Motor neuron (in vitro differentiated cells): ENCODE data around the gene CHRM2. TPM values are rescaled to one million over a fixed set of nuclear protein-coding genes. Genes with fewer than 3 reads are reported as not detected.

Experiments used
- ATAC-seq, 8 experiments: fragments of 200-7000 bp; cut with Tn5 transposase; replicated peaks in 6 of 8; 2 replicates each; pipeline ENCODE4 v1.8.0; 2021; ENCODE audit warnings: mild to moderate bottlenecking in 8 of 8, moderate library complexity in 8 of 8
- H3K27ac ChIP-seq, 2 donors: fragments of 250-450 bp; sonication (Bioruptor Pico); 2 replicates each; pipeline ENCODE4 v1.9.0; 2021; ENCODE audit warnings: antibody characterized with exemption in 2 of 2, mild to moderate bottlenecking in 2 of 2, moderate library complexity in 1 of 2
- H3K4me1 ChIP-seq, 2 donors: fragments of 250-450 bp; sonication (Bioruptor Pico); replicated peaks in 1 of 2; 2 replicates each; pipeline ENCODE4 v1.6.1; 2021; ENCODE audit warnings: antibody characterized with exemption in 2 of 2, mild to moderate bottlenecking in 2 of 2, moderate library complexity in 1 of 2
- H3K4me3 ChIP-seq, 5 donors: fragments of 250-450 bp; sonication (Bioruptor Pico); 2 replicates each; pipeline ENCODE4 v1.9.0; 2021; ENCODE audit warnings: antibody characterized with exemption in 5 of 5, mild to moderate bottlenecking in 5 of 5, moderate library complexity in 4 of 5
- WGBS, 10 experiments: fragments of 450-650 bp; shearing (Covaris generic); methylation state at CpG; one replicate each; pipeline ENCODE4 v1.0.0; 2022; 5-methylcytosine and 5-hydroxymethylcytosine counted together
- in situ Hi-C, 9 experiments: fragments of 400-800 bp; cut with MboI; loops; one replicate each; pipeline ENCODE4 v1.15.0; 2021; ENCODE audit warnings: low sequenced_read_pairs in 9 of 9, low pct_unique_long_range_greater_than_20kb in 2 of 9; ENCODE audit not compliant: unreplicated experiment in 9 of 9
- total RNA-seq, 8 experiments: library from RNA; unstranded; fragments of 300-600 nt; gene quantifications; 2 replicates each; pipeline versions ENCODE4 v1.2.3 to v1.2.4, GENCODE V29; 2022

The CHRM2 gene
- total RNA-seq, 8 experiments from 2014 or later: 0.10 to 5.4 (median 3.7) TPM; not detected in 1

GRCh38 chr7:136912339-136912738 is 43.9 kb downstream of the CHRM2 start:
- H3K4me3 ChIP-seq: no peak overlapping the region
- H3K27ac ChIP-seq: no peak overlapping the region
- WGBS, 10 experiments: 15 to 91% (median 67%) methylated on average over 2 to 3 of the region's 3 CpGs; no CpG with 5 or more reads in 4 of the 10 experiments
- H3K4me1 ChIP-seq: no peaks in the 10 kb centered on the region
- in situ Hi-C loops: no loop called here
- no peak for ATAC-seq

GRCh38 chr7:136914016-136914415 is 45.6 kb downstream of the CHRM2 start:
- H3K4me1 ChIP-seq: no peaks in the 10 kb centered on the region

GRCh38 chr7:136919820-136920219 is 51.4 kb downstream of the CHRM2 start:
- no peaks in the 10 kb centered on the region for H3K4me1 ChIP-seq
- in situ Hi-C loops: no loop called here
- no peak for ATAC-seq
- 11 to 100% (median 77%) methylated on average over 1 to 2 of the region's 2 CpGs for WGBS, 10 experiments
- no peak overlapping the region for H3K4me3 ChIP-seq
- H3K27ac ChIP-seq: no peak overlapping the region

More at GRCh38 chr7:136914016-136914415, 45.6 kb downstream of the CHRM2 start:
- no peak overlapping the region for H3K4me3 ChIP-seq
- ATAC-seq: no peak
- in situ Hi-C loops: no loop called here
- H3K27ac ChIP-seq: no peak overlapping the region
- WGBS, 10 experiments: 0 to 100% (median 88%) methylated on average over 1 to 3 of the region's 3 CpGs

GRCh38 chr7:136923111-136923667 is 54.7 kb downstream of the CHRM2 start:
- Histone ChIP-seq H3K27ac (no peak overlapping the region), H3K4me1 (no peaks in the 10 kb centered on the region)

GRCh38 chr7:136925044-136925443 is 56.6 kb downstream of the CHRM2 start:
- H3K4me1 ChIP-seq: no peaks in the 10 kb centered on the region
- no peak for ATAC-seq
- WGBS, 10 experiments: 18 to 100% (median 57%) methylated on average over 1 to 3 of the region's 3 CpGs; no CpG with 5 or more reads in 4 of the 10 experiments
- H3K27ac ChIP-seq: no peak overlapping the region
- no peak overlapping the region for H3K4me3 ChIP-seq
- in situ Hi-C loops: no loop called here

More at GRCh38 chr7:136923111-136923667, 54.7 kb downstream of the CHRM2 start:
- in situ Hi-C loops: no loop called here
- WGBS, 10 experiments: 0 to 78% (median 0%) methylated on average over 1 to 3 of the region's 3 CpGs; no CpG with 5 or more reads in 3 of the 10 experiments
- no peak overlapping the region for H3K4me3 ChIP-seq
- ATAC-seq: no peak

GRCh38 chr7:136925556-136925955 is 57.1 kb downstream of the CHRM2 start:
- no peaks in the 10 kb centered on the region for H3K4me1 ChIP-seq
- no peak for ATAC-seq

GRCh38 chr7:136931169-136931867 is 62.9 kb downstream of the CHRM2 start:
- Histone ChIP-seq H3K4me3 (no peak overlapping the region), H3K4me1 (no peaks in the 10 kb centered on the region), H3K27ac (no peak overlapping the region)
- no peak for ATAC-seq
- in situ Hi-C loops: no loop called here
- WGBS, 10 experiments: 0 to 96% (median 58%) methylated on average over 2 to 3 of the region's 3 CpGs; no CpG with 5 or more reads in 2 of the 10 experiments

More at GRCh38 chr7:136925556-136925955, 57.1 kb downstream of the CHRM2 start:
- in situ Hi-C loops: no loop called here
- Histone ChIP-seq H3K27ac (no peak overlapping the region), H3K4me3 (no peak overlapping the region)

GRCh38 chr7:136937436-136937835 is 69.0 kb downstream of the CHRM2 start:
- WGBS, 10 experiments: 48 to 98% (median 66%) methylated on average over 3 to 5 of the region's 5 CpGs; no CpG with 5 or more reads in 1 of the 10 experiments
- Histone ChIP-seq H3K4me1 (peaks cover 0 to under 1% of the 10 kb centered on the region in 2 donors), H3K27ac (no peak overlapping the region), H3K4me3 (no peak overlapping the region)
- ATAC-seq: no peak
- in situ Hi-C loops: no loop called here

- H3K4me3 ChIP-seq: no peak overlapping the region
- in situ Hi-C loops: no loop called here
- H3K4me1 ChIP-seq: peaks cover 3 to 4% of the 10 kb centered on the region in 2 donors
- no peak for ATAC-seq
- WGBS, 10 experiments: 50 to 100% (median 98%) methylated on average over 2 to 6 of the region's 13 CpGs; no CpG with 5 or more reads in 6 of the 10 experiments
- no peak overlapping the region for H3K27ac ChIP-seq
Measured at GRCh38 chr7:136938476-136938875, 70.0 kb downstream of the CHRM2 start.

GRCh38 chr7:136940122-136940521 is 71.7 kb downstream of the CHRM2 start:
- 58 to 100% (median 90%) methylated on average over 1 to 4 of the region's 4 CpGs; no CpG with 5 or more reads in 2 of the 10 experiments for WGBS, 10 experiments
- Histone ChIP-seq H3K4me1 (peaks cover 3 to 4% of the 10 kb centered on the region in 2 donors), H3K27ac (no peak overlapping the region), H3K4me3 (no peak overlapping the region)
- ATAC-seq: no peak
- in situ Hi-C loops: no loop called here

- in situ Hi-C loops: no loop called here
- peaks cover 3 to 4% of the 10 kb centered on the region in 2 donors for H3K4me1 ChIP-seq
- H3K4me3 ChIP-seq: no peak overlapping the region
- no peak for ATAC-seq
- no peak overlapping the region for H3K27ac ChIP-seq
- WGBS, 10 experiments: 71 to 100% (median 100%) methylated on average over 1 of the region's 1 CpG; no CpG with 5 or more reads in 5 of the 10 experiments
Measured at GRCh38 chr7:136940917-136941316, 72.5 kb downstream of the CHRM2 start.

GRCh38 chr7:136941816-136942215 is 73.4 kb downstream of the CHRM2 start:
- Histone ChIP-seq H3K27ac (no peak overlapping the region), H3K4me3 (no peak overlapping the region), H3K4me1 (peaks cover 3 to 4% of the 10 kb centered on the region in 2 donors)
- in situ Hi-C loops: no loop called here
- ATAC-seq: no peak
- 0 to 75% (median 54%) methylated on average over 1 of the region's 1 CpG; no CpG with 5 or more reads in 6 of the 10 experiments for WGBS, 10 experiments

GRCh38 chr7:136942401-136942800 is 73.9 kb downstream of the CHRM2 start:
- no peak for ATAC-seq
- in situ Hi-C loops: no loop called here

More at GRCh38 chr7:136942401-136942800, 73.9 kb downstream of the CHRM2 start:
- peaks cover 3 to 4% of the 10 kb centered on the region in 2 donors for H3K4me1 ChIP-seq
- H3K4me3 ChIP-seq: no peak overlapping the region
- no peak overlapping the region for H3K27ac ChIP-seq
